ENCODE measurements around the gene PLEKHA3.
"Not testable (repeated sequence)": the region's sequence is repeated elsewhere in the genome, so short reads cannot be mapped to it uniquely, and the experiment has no call there.

PLEKHA3 gene

GRCh38 chr2:178522950-178523595 is 42.8 kb downstream of the PLEKHA3 start:
- peak; percentile 45 to 65 (median 60) for DNase-seq (ENCODE audit: low read depth in 2 of 3, low spot score in 2 of 3)

DNA sequence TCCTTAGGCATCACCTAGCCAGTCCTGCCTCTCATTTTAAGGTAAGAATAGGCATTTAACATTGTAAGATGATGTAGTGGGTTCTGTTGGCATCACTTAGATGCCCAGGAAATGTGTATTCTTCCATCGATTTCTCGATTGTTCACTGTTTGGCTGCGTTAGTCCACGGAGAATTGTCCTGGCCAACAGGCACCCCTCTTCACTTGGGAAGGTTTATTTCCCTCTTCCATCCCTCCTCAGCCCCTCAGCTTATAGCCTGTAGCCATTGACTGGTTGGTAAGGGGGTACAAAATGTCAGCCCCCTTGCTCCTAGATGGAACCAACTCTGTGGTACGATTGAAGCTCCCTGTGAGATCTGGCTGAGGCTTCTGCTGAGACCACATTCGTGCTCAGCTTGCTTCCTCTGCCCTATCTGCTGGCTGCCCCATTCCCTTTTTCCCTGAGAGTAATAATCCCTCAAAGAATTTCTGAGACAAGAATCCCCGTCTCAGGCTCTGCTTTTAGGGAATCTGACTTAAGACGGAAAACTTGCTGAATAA is 43.4 kb downstream of the PLEKHA3 start:
- DNase-seq (ENCODE audit: low read depth in 2 of 3, low spot score in 2 of 3): no peak

DNA sequence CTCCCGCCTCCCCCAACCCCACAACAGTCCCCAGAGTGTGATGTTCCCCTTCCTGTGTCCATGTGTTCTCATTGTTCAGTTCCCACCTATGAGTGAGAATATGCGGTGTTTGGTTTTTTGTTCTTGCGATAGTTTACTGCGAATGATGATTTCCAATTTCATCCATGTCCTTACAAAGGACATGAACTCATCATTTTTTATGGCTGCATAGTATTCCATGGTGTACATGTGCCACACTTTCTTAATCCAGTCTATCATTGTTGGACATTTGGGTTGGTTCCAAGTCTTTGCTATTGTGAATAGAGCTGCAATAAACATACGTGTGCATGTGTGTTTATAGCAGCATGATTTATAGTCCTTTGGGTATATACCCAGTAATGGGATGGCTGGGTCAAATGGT is 44.8 kb downstream of the PLEKHA3 start:
- not testable (repeated sequence) for DNase-seq (ENCODE audit: low read depth in 2 of 3, low spot score in 2 of 3)

DNA sequence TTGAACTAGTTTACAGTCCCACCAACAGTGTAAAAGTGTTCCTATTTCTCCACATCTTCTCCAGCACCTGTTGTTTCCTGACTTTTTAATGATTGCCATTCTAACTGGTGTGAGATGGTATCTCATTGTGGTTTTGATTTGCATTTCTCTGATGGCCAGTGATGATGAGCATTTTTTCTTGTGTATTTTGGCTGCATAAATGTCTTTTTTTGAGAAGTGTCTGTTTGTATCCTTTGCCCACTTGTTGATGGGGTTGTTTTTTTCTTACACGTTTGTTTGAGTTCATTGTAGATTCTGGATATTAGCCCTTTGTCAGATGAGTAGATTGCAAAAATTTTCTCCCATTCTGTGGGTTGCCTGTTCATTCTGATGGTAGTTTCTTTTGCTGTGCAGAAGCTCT is 45.2 kb downstream of the PLEKHA3 start:
- DNase-seq (ENCODE audit: low read depth in 2 of 3, low spot score in 2 of 3): not testable (repeated sequence)

- DNase-seq (ENCODE audit: low read depth in 2 of 3, low spot score in 2 of 3): no peak
Measured at GRCh38 chr2:178526256-178526655, 46.0 kb downstream of the PLEKHA3 start.

- DNase-seq (ENCODE audit: low read depth in 2 of 3, low spot score in 2 of 3): no peak
Measured at GRCh38 chr2:178527592-178527991, 47.3 kb downstream of the PLEKHA3 start.

DNA sequence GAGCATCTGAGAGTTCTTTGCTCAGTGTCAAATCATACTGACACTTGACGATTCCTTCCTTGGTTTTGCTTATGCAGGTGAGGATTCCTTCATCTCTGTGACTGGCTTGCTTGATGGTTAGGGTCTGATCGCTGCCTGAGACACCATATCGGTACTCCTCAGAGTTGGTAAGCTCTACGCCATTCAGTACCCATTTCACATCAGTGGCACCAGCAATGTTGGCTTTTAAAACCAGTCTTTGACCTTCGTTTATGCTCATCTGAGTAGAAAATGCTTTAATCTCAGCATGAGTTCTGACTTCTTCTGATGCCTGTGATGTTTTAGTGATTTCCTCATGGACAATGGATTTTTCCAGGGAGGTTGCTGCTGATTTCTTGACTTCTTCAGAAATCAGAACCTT is 48.4 kb downstream of the PLEKHA3 start:
- no peak for DNase-seq (ENCODE audit: low read depth in 2 of 3, low spot score in 2 of 3)

GRCh38 chr2:178529194-178529593 is 48.9 kb downstream of the PLEKHA3 start:
- DNase-seq (ENCODE audit: low read depth in 2 of 3, low spot score in 2 of 3): no peak

- DNase-seq (ENCODE audit: low read depth in 2 of 3, low spot score in 2 of 3): no peak
Measured at GRCh38 chr2:178530131-178530530, 49.9 kb downstream of the PLEKHA3 start.

DNA sequence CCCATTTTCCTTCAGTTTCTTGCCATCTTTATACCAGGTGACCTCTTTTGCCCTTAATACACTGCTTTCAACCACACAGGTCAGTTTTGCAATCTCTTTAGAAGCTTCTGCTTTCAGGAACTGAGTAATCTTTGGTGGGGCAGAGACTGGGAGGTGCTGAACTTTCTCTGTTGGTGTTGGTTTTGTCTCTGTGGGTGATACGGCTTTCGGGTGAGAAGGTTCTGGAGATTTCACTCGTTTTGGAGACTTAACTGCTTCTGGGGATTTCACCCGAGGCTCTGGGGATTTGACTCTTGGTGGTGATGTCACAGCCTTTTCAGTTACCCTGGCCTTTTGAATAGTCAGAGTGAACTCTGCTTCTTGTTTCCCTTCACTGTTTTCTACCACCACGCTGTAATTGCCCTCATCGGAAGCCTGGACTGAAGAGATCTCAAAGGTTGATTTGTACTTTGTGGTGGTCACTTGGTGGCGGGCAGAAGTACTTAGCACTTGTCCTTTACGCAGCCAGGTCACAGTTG is 50.4 kb downstream of the PLEKHA3 start:
- DNase-seq (ENCODE audit: low read depth in 2 of 3, low spot score in 2 of 3): no peak

GRCh38 chr2:178531168-178531567 is 50.9 kb downstream of the PLEKHA3 start:
- DNase-seq (ENCODE audit: low read depth in 2 of 3, low spot score in 2 of 3): no peak

- no peak for DNase-seq (ENCODE audit: low read depth in 2 of 3, low spot score in 2 of 3)
Measured at GRCh38 chr2:178536037-178536436, 55.8 kb downstream of the PLEKHA3 start.

DNA sequence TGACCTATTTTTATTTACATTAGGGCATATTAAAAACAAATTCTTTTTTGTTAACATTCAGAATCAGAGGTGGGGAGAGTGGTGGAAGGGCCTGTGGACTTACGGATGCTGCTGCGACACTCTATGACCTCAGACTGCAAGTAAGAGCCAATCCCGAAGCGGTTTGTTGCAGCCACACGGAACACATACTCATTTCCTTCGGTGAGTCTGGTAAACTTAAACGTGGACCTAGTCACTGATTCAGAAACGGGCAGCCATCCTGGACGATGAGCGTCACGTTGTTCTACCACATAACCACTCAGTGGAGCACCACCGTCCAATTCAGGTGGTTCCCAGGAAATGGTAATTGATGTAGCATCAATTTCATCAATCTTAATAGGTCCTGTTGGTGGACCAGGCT is 61.9 kb downstream of the PLEKHA3 start:
- DNase-seq (ENCODE audit: low read depth in 2 of 3, low spot score in 2 of 3): no peak

DNA sequence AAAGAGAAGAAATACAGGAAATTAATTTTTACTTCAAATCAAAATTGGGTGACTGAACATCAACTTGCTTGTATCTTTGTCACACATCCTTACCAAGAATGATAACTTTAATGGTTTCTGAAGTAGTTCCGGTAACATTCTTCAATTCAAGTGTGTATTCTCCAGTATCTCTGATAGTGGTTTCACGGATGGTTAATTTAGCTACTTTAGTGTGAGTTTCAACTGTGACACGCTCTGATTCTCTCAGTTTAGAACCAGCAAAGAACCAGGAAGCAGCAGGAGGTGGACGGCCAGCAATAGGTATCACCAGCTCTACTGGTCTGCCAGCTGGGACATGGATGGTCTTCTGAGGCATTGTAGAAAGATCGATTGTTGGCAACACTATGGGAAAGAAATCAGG is 62.3 kb downstream of the PLEKHA3 start:
- no peak for DNase-seq (ENCODE audit: low read depth in 2 of 3, low spot score in 2 of 3)

DNA sequence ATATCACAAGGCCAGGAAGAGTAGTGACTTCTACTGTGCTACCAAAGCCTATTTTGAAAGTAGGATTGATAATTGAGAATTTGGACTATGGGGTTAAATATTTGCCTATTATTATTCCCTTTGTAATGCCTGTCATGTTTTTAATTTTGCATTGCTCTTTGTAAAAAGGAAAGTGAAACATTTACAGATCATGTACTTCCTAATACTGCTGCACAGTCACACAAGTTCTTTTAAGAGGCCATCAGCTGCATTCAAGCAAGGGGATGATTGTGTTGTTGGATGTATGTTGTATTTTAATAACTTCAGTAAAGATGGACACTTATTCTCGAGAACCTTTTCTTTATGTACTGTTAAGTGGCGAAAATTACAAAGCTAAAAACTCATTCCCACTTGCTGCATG is 70.1 kb downstream of the PLEKHA3 start:
- no peak for DNase-seq (ENCODE audit: low read depth in 2 of 3, low spot score in 2 of 3)

DNA sequence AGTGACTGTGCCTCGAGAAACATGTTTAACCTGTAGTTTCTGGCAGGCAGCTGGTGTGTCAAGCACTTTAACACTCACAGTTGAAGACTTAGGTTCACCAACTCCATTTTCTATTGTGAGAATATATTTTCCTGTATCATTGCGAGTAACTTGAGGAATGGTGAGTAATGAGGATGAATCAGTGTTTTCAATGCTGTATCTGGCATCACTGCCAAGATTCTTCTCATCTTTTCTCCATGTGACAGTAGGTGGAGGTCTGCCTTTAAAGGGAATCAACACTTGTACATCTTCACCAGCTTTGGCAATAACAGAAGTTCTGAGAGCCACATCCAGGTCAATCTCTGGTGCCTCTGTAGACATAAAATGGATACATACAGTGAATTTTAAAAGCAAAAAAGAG is 72.8 kb downstream of the PLEKHA3 start:
- no peak for DNase-seq (ENCODE audit: low read depth in 2 of 3, low spot score in 2 of 3)
